Measurements from ENCODE around the gene C1QTNF5.

C1QTNF5 gene

DNA sequence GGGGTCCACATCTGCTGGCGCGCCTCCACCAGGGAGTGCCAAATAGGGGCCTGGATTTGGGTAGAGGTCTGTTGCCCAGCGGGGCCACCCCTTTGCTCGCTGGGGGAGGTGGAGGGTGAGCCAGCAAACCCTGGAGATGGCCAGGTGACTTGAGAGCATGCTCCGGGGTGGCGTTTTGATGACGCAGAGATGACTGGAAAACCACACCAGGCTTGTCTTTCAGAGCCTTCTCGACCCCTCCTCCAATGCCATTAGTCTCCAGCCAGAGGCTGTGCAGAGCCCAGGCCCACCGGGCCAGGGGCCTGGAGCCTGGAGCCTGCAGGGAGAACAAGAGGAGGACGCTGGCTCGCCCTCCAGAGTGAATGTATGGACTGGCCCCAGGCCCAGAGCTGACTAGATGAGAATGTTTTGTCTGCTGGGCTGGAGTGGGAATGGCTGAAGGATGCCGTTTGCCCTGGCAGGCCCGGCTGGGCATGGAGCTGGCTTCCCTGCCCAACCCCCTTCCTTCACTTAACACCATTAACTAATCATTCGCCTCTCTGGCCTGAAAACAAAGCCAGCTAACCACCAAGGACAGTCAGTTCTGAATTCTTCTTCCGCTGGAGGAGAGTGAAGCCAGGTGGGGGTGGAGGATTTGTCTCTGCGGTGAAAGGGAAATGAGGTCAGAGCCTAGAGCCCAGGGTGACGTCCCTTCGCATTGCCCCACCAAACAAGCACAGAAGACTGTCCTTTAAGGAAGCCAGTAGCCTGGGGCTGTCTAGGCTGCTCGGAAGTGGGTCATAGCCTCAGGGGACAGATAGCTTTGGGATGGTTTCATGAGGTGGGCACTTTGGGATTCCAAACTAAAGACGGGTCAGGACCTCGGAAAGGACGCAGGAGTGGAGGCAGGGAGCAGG, 22.2 kb downstream of the C1QTNF5 start:
- peak; percentile 34 for DNase-seq (ENCODE audit: low spot score)

DNA sequence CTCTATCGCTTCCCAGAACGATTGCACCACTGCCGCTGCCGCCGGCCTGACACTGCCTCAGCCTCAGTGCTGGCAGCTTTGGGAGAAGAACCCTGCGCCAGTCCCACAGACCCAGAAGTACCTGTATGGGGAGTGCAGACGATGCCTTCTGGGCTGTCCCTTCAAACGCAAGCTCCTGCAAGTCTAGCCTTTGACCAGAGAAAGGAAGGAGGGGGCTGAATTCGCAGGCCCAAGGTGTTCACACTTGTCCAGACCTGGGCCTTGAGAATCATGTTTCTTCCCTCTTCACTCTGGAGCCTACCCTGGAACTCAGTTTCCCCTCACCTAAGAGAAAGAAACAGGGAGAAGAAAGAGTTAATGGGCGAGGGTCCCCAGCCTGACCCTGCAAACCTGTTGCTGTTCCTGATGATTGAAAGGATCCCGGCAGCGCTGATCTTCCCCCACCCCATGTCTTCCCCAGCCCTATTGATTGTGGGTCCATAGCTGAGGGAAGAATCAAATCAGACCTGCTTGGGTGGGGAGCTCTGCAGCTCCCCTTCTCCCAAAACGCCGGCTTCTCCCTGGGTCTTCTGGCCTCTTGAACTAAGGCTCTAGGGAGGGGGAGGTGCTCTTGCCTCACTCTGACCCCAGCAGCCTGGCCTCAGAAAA, 23.0 kb downstream of the C1QTNF5 start:
- DNase-seq (ENCODE audit: low spot score) = no peak

DNA sequence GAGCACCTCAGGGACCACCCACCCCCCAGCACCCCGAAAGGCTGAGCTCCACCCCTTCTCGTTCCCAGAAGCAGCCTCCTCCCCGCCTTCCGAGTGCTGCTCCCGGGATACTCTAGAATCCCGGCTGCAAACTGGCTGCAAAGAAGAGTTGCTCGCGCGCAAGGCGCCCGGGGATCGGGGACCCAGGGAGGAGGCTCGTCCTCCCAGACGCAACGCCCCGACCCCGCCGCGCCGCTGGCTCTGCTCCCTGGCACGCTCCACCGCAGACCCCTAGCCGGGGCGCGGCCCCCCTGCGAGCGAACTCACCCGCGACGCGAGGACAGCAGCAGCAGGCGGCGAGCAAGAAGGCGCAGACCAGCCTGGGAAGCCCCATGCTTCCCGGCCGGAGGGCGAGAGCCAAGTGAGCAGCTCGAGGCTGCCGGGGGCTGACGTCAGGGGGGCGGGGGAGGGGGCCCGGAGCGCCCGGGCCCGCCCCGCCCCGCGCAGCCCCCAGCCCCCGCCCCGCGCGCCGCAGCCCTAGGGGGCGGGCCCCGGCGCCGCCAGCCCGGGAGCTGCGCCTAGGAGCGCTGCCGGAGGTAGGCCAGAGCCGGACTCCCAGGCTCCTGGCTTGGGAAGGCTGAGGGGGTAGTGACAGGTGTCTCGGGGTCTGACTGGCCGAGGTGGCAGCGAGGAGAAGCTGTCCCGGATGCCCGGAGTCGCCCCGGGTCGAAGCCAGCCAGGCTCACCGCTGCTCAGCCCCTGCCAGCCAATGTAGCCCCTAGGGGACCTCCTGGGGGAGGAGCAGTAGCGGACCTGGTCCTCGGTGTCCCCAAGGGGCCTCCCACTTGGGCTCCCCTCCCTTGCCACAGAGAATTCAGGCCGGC, 23.7 kb downstream of the C1QTNF5 start, which contains the start of gene MCAM:
MCAM (minus strand) TSS at position 402 of the 863 bp plus-strand sequence; CDS start at position 373, 29 bp downstream.
- DNase-seq (ENCODE audit: low spot score) = no peak

DNA sequence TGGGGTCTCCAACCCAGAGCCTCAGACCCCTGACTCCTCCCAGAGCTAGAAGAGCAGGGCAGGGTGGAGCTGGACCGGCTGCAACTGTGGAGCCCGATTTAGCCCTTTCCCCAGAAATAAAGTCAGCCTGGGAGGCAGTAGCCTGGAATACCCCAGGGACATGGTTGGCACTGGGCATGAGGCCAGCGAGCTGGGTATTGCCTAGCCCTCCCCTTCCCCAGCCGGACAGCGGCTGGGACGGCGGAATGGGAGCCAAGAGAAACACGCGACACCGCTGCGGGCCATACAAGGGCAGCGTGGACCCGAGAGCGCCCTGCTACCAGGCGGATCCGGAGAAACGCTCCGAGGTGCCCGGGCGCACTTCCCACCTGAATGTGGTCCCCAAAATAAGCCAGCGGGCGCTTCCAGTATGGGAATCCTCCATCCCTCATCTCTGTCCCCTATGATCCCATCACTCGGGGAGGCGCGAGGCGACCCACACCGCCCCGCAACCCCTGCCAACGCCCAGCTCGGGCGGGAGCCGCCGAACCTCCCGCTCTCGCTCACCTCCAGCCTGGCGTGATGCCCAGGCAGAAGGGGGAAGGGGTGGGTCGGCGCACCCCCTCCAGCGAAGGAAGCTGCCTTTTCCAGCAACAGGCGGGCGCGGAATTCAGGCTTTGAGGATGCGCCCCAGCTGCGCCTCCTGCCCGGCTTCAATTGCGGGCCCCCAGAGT, 24.5 kb downstream of the C1QTNF5 start:
- no peak for DNase-seq (ENCODE audit: low spot score)

GRCh38 chr11:119315131-119316015, 25.3 kb downstream of the C1QTNF5 start:
- DNase-seq (ENCODE audit: low spot score) = peak; percentile 71

DNA sequence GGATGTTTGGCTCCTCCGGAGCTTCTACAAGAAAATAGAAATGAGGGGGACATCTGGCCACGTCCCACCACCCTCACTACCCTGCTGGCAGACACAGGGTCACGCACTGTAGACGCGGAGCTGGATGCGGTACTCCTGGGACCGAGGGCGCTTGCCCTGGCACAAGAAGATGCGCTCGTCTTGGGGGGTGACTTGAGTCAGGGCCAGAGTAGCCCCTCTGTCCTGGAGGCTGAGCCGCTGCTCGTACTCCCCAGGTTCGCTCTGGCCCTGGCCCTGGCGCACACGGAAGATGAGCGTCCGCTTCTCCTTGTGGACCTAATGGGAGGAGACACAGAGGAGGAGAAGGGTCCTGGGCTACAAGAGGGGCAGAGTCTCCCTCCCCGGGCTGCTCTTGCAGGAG, 26.0 kb downstream of the C1QTNF5 start:
- no peak for DNase-seq (ENCODE audit: low spot score)

- DNase-seq (ENCODE audit: low spot score) = no peak
Observed at GRCh38 chr11:119310682-119311052, 30.0 kb downstream of the C1QTNF5 start.

DNA sequence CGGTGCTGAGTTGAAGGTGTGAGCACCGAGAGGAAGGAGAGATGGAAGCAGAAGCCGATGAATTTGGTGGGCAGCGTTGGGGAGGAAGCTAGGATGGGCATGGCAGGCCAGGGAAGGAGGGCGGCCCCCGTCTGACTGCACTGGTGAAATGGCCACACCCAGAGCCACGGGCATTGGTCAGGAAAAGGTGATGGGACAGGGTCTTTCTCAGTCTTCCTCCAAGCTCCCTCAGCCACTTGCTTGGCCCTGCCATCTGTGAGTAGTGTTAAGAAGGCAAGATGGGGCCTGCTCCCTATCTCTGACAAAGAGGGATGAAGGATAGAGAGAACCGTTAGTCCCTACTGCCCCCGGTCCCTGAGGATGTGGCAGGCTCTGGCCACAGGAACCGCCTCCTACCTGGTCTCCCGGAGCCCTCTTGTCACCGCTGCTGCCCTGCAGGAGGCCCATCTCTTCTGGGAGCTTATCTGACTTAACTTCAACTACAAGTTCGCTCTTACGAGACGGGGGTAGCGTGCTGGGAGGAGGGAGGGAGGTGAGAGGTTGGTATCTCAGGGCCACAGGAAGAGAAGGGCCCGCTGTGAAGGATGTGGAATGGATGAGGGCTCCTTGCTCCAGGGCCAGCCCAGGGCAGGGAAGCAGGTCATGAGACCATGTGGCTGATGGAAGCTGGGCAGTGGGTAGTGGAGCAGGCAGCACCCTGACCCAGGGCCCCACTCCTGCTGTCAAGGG, 30.6 kb downstream of the C1QTNF5 start:
- no peak for DNase-seq (ENCODE audit: low spot score)

DNA sequence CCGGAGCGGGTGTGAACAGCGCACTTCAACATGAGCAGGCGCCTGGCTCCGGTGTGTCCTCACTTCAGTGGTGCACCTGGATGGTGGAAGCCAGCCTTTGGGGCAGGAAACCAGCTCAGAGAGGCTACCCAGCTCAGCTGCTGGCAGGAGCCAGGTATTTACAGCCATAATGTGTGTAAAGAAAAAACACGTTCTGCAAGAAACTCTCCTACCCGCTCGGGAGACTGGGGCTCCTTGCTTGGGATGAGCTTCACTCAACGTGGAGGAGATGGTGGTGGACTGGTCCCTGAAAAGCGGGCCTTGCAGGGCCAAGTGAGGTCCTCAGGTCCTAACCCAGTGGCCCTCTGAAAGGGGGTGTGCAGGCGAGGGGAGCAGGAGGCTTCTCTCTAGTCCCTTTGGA, 31.3 kb downstream of the C1QTNF5 start:
- no peak for DNase-seq (ENCODE audit: low spot score)

DNA sequence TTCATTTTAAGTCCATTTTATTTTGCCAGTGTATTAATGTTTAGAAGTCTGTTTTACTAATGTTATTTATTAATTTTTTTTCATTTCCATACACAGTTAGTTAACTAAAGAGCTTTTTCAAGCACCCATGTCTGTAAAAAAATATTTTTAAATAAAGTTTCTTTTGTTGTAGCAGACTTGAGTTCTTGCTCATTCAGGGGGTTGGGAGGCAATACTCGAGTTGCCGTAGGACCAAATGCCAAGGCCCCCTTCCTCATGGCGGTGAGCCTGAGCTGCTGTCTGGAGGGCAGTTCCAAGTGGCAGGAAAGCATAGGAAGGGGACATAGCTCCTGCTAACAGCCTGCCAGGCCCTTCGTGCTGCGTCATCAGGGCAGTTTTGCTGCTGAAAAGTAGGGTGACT, 32.7 kb downstream of the C1QTNF5 start:
- DNase-seq (ENCODE audit: low spot score) = no peak

GRCh38 chr11:119307219-119307618, 33.5 kb downstream of the C1QTNF5 start:
- DNase-seq (ENCODE audit: low spot score) = no peak

GRCh38 chr11:119306373-119306890, 34.3 kb downstream of the C1QTNF5 start:
- no peak for DNase-seq (ENCODE audit: low spot score)

DNA sequence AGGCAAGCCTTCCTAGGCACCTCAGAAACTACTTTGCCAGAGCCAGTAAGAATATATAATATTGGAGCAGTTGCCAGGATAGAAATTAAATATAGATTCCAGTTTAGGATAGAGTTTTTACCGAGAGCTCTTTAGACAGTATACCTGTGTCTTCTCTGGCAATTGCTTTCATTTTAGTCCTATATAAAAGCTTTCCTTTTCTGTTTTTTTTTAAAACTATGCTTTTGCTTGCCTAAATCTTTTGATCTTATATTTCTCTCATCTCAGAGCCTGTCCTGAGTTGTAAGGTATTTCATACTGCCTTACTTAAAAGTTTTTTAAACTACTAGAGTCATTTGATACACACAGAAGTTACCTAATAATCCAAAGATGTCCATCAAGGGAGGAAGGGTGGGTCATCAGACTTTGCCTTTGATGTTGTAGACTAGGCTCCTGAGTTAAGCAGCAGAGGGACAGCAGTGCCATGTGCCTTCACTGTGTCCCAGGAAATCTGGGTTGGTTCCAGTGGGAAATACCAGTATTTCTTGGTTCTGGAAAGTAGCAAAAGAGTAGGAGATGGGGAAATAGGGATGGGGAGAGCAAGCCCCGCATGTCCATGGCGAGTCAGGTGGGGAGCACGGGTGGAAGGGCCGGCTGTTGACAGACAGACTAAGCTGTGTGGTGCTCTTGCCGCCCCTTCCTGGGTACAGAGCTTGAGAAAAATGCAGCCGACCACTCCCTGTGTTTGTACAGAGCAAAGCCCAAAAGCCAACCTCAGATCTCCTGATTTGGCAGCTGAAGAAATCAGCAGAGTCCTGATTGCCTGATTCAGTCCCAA, 34.9 kb downstream of the C1QTNF5 start:
- no peak for DNase-seq (ENCODE audit: low spot score)

GRCh38 chr11:119303227-119303718, 37.4 kb downstream of the C1QTNF5 start:
- DNase-seq (ENCODE audit: low spot score) = no peak

GRCh38 chr11:119300198-119300964, 40.3 kb downstream of the C1QTNF5 start:
- no peak for DNase-seq (ENCODE audit: low spot score)

DNA sequence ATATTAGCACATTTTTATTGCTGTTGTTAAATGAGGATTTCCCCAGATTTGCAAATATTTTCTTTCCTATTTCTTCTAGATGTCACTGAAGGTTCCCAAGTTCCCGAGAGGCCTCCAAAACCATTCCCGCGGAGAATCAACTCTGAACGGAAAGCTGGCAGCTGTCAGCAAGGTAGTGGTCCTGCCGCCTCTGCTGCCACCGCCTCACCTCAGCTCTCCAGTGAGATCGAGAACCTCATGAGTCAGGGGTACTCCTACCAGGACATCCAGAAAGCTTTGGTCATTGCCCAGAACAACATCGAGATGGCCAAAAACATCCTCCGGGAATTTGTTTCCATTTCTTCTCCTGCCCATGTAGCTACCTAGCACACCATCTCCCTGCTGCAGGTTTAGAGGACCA, 41.3 kb downstream of the C1QTNF5 start:
- no peak for DNase-seq (ENCODE audit: low spot score)

GRCh38 chr11:119298726-119299125, 42.0 kb downstream of the C1QTNF5 start:
- no peak for DNase-seq (ENCODE audit: low spot score)

GRCh38 chr11:119297938-119298337, 42.7 kb downstream of the C1QTNF5 start:
- no peak for DNase-seq (ENCODE audit: low spot score)

Measured in NAMALWA (cell line).